Uterus (tissue), 2 donors: ENCODE results near the gene SEMA3B.

Experiments used
- POLR2A ChIP-seq, 2 donors: fragments of 450-650 bp; IDR thresholded peaks; one replicate each; pipeline ENCODE4 v1.6.1; 2016; ENCODE audit warnings: antibody characterized with exemption in 2 of 2, mild to moderate bottlenecking in 1 of 2, moderate library complexity in 1 of 2
- TF ChIP-seq, protein P1 (sequence below), 4 experiments: fragments of 200-600 bp in 2 of 4; fragments of 450-650 bp in 2 of 4; sonication (generic) in 2 of 4; IDR thresholded peaks; one replicate each; pipeline ENCODE4 v1.5.1; 2016 to 2019; ENCODE audit warnings: antibody characterized with exemption in 4 of 4, mild to moderate bottlenecking in 2 of 4, moderate library complexity in 1 of 4

DNA sequence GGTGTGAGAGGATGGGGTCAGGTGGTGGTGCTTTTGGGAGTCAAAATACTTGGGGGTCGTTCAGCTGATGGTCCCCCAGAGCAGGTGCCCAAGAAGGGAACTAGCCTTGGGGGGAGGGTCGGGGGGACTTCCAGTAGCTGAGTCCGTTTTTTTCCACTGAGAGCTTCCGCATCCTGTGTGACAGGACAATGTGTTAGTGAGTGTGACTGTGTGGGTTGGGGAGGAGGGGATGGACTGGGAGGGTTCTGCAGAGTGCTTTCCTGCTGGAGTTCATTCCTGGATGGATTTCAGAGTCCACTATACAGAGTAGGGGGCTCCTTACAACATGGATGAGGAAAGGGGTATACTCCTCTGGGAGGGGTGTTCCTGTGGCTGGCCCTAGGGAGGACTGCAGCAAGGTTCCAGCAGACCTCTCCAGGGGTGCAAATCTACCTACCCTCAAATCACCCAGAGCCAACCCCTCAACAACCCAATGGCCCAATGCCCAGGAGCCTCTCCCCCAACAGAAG lies 54.2 kb downstream of the SEMA3B start:
- TF ChIP-seq, protein P1, sequence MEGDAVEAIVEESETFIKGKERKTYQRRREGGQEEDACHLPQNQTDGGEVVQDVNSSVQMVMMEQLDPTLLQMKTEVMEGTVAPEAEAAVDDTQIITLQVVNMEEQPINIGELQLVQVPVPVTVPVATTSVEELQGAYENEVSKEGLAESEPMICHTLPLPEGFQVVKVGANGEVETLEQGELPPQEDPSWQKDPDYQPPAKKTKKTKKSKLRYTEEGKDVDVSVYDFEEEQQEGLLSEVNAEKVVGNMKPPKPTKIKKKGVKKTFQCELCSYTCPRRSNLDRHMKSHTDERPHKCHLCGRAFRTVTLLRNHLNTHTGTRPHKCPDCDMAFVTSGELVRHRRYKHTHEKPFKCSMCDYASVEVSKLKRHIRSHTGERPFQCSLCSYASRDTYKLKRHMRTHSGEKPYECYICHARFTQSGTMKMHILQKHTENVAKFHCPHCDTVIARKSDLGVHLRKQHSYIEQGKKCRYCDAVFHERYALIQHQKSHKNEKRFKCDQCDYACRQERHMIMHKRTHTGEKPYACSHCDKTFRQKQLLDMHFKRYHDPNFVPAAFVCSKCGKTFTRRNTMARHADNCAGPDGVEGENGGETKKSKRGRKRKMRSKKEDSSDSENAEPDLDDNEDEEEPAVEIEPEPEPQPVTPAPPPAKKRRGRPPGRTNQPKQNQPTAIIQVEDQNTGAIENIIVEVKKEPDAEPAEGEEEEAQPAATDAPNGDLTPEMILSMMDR (IDR thresholded peaks at IDR 0.05) = no peak
- TF ChIP-seq POLR2A (IDR thresholded peaks at IDR 0.05) = no peak
